A673 (cell line): ENCODE results near the gene DUSP6.

Experiments used
- EZH2 ChIP-seq: fragments of 200-600 bp; sonication (generic); IDR thresholded peaks from 2 replicates; pipeline ENCODE4 v1.6.1; 2017; ENCODE audit warnings: borderline replicate concordance, low read depth, mild to moderate bottlenecking, mixed read lengths, antibody characterized with exemption, low read length; ENCODE audit not compliant: poor library complexity, severe bottlenecking
- TF ChIP-seq, protein P1 (sequence below): fragments of 300-800, 200-600 bp; sonication (generic); conservative IDR thresholded peaks from 2 replicates; pipeline ENCODE4 v1.5.1; 2017; ENCODE audit warnings: low read depth, mild to moderate bottlenecking, antibody characterized with exemption, low read length, moderate library complexity, mixed read lengths

GRCh38 chr12:89390802-89391673, 38.7 kb upstream of the DUSP6 start:
- TF ChIP-seq, protein P1, sequence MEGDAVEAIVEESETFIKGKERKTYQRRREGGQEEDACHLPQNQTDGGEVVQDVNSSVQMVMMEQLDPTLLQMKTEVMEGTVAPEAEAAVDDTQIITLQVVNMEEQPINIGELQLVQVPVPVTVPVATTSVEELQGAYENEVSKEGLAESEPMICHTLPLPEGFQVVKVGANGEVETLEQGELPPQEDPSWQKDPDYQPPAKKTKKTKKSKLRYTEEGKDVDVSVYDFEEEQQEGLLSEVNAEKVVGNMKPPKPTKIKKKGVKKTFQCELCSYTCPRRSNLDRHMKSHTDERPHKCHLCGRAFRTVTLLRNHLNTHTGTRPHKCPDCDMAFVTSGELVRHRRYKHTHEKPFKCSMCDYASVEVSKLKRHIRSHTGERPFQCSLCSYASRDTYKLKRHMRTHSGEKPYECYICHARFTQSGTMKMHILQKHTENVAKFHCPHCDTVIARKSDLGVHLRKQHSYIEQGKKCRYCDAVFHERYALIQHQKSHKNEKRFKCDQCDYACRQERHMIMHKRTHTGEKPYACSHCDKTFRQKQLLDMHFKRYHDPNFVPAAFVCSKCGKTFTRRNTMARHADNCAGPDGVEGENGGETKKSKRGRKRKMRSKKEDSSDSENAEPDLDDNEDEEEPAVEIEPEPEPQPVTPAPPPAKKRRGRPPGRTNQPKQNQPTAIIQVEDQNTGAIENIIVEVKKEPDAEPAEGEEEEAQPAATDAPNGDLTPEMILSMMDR = no peak
- TF ChIP-seq EZH2 = no peak
